Endothelial cell of umbilical vein (primary cell): ENCODE results near the gene HGF.

Experiments used
- POLR2A ChIP-seq: IDR thresholded peaks from 2 replicates; pipeline ENCODE4 v1.6.1; 2012; ENCODE audit warnings: low read depth, mild to moderate bottlenecking, control low read depth, low read length
- TF ChIP-seq, protein P1 (sequence below), 2 donors: IDR thresholded peaks; 1 replicate in 1 of 2; 2 replicates in 1 of 2; pipeline ENCODE4 v1.5.1; 2011; ENCODE audit warnings: low read length in 2 of 2, mild to moderate bottlenecking in 2 of 2, moderate library complexity in 2 of 2, control low read depth in 1 of 2, inconsistent platforms in 1 of 2, low read depth in 1 of 2; ENCODE audit not compliant: insufficient read depth in 1 of 2; ENCODE audit errors: extremely low read depth in 1 of 2

DNA sequence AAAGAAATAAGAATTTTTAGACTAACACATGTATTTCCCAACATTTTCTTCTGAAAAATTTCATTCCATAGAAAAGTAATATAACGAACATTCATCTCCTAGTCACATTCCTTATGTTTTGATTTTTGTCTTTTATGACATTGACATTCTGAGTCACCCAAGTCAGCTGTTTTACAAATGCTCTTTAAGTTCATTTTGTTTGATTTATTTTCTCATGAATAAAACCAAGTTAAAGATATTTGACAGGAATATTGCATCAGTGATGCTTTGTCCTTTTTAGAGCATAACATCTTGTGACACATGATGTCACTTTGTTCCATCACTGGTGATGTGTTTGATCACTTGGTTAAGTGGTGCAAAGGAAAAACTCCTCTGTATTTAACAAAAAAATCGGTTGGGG lies 48.4 kb downstream of the HGF start:
- TF ChIP-seq, protein P1, sequence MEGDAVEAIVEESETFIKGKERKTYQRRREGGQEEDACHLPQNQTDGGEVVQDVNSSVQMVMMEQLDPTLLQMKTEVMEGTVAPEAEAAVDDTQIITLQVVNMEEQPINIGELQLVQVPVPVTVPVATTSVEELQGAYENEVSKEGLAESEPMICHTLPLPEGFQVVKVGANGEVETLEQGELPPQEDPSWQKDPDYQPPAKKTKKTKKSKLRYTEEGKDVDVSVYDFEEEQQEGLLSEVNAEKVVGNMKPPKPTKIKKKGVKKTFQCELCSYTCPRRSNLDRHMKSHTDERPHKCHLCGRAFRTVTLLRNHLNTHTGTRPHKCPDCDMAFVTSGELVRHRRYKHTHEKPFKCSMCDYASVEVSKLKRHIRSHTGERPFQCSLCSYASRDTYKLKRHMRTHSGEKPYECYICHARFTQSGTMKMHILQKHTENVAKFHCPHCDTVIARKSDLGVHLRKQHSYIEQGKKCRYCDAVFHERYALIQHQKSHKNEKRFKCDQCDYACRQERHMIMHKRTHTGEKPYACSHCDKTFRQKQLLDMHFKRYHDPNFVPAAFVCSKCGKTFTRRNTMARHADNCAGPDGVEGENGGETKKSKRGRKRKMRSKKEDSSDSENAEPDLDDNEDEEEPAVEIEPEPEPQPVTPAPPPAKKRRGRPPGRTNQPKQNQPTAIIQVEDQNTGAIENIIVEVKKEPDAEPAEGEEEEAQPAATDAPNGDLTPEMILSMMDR (IDR thresholded peaks at IDR 0.05; ENCODE audit: extremely low read depth in 1 of 2, insufficient read depth in 1 of 2, low read depth in 1 of 2, low read length in 2 of 2), result no peak
- TF ChIP-seq POLR2A, result no peak
